ENCODE measurements around the gene CSAD.
"Not testable (repeated sequence)": the region's sequence is repeated elsewhere in the genome, so short reads cannot be mapped to it uniquely, and the experiment has no call there.

The CSAD gene

DNA sequence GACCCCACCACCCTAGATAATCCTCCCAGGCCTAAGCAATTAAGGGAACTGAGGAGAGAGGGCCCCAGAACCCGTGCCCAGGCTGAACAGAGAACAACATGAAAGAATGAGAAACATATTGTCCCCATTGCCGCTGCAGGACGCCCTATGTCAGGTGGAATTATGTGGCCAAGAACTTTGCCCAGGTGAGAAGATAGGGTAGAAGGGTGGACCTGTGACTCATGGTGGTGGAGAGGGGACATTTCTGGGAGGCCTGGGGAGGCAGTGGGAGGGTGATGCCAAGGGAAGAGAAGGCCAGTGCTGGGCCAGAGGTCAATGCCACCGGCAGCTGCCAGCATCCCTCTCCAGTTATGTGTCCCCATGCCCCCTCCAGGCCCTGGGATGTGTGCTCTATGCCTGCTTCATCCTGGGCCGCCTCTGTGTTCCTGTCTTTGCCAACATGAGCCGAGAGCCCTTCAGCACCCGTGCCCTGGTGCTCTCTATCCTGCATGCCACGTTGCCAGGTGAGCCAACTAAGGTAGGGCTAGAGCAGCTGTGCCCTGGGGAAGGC is 61.9 kb downstream of the CSAD start:
- no peaks in the 10 kb centered on the region for H3K79me2 ChIP-seq (ENCODE audit: control insufficient read depth, insufficient read depth, low read length, unreplicated experiment)
- no peak overlapping the region for H2AFZ ChIP-seq (ENCODE audit: low read length, unreplicated experiment)
- no peak overlapping the region for H3K27ac ChIP-seq (ENCODE audit: low read depth, low read length)
- H3K36me3 ChIP-seq (ENCODE audit: insufficient read depth, low read length), result no peaks in the 10 kb centered on the region
- H3K4me1 ChIP-seq (ENCODE audit: control insufficient read depth, insufficient read depth, low read length, unreplicated experiment), result no peaks in the 10 kb centered on the region
- no peaks in the 10 kb centered on the region for H3K27me3 ChIP-seq (ENCODE audit: insufficient read depth, low read length)
- no peak overlapping the region for H3K4me3 ChIP-seq (ENCODE audit: low read depth, low read length)

DNA sequence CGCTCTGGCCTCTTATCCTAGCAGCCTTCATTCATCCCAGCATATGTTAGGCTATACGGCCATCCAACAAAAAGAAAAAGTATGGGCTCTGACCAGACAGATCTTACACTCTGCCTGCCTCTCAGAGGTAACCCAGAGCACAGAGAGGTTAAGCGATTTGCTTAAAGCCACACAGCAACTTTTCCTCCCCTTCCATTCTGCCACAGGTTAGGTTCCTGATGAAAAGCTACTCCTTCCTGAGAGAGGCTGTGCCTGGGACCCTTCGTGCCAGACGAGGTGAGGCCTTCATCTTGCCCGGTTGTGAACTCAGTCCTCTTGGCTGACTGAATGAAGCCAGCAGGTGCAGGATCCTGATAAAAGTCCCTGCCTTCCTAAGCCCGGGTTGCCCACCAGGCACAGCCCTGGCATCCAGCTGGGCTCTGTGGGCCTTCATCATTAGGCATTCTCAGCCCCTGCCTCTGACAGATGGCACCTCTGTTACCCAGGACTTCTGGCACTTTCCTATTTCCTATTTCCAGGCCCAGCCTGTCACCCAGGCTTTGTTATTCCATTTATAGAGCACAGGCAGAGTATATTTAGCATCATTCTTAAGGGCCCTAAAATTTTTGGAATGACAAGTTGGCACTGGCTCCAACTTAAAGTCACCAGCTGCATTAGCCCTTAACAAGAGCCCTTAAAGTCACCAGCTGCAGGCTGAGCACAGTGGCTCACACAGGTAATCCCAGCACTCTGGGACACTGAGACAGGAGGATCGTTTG is 64.7 kb downstream of the CSAD start:
- Histone ChIP-seq H3K4me3 (ENCODE audit: low read depth, low read length) (no peak overlapping the region), H3K36me3 (ENCODE audit: insufficient read depth, low read length) (no peaks in the 10 kb centered on the region), H3K27me3 (ENCODE audit: insufficient read depth, low read length) (no peaks in the 10 kb centered on the region), H3K4me1 (ENCODE audit: control insufficient read depth, insufficient read depth, low read length, unreplicated experiment) (no peaks in the 10 kb centered on the region), H3K79me2 (ENCODE audit: control insufficient read depth, insufficient read depth, low read length, unreplicated experiment) (no peaks in the 10 kb centered on the region), H2AFZ (ENCODE audit: low read length, unreplicated experiment) (no peak overlapping the region), H3K27ac (ENCODE audit: low read depth, low read length) (no peak overlapping the region)

DNA sequence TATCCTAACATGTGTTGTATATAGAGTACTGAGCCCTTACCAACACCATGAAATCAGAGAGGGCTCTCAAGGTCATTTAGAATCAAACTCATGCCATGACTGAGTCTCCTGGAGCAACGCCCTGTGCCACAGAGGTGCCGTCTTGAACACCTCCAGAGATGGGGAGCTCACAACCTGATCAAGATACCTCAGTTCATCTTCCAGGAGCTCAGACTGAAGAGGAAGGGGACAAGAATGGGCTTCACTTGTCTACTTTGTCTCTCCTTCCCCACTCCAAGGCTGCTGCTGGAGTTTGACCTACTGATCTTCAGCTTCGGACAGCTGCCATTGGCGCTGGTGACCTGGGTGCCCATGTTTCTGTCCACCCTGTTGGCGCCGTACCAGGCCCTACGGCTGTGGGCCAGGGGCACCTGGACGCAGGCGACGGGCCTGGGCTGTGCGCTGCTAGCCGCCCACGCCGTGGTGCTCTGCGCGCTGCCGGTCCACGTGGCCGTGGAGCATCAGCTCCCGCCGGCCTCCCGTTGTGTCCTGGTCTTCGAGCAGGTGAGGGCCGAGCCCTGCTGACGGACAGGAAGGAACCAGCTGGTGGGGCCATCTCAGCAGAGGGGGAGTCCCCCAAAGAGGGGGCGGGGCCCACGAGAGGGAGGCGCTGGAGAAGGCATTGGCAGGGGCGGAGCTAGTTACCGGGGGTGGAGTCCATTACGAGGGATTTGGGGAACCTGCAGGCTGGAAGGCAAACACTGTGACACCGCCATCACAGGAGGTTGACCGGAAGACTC is 65.4 kb downstream of the CSAD start:
- H2AFZ ChIP-seq (ENCODE audit: low read length, unreplicated experiment), result no peak overlapping the region
- no peaks in the 10 kb centered on the region for H3K27me3 ChIP-seq (ENCODE audit: insufficient read depth, low read length)
- no peak overlapping the region for H3K4me3 ChIP-seq (ENCODE audit: low read depth, low read length)
- no peaks in the 10 kb centered on the region for H3K36me3 ChIP-seq (ENCODE audit: insufficient read depth, low read length)
- H3K79me2 ChIP-seq (ENCODE audit: control insufficient read depth, insufficient read depth, low read length, unreplicated experiment), result no peaks in the 10 kb centered on the region
- no peaks in the 10 kb centered on the region for H3K4me1 ChIP-seq (ENCODE audit: control insufficient read depth, insufficient read depth, low read length, unreplicated experiment)
- no peak overlapping the region for H3K27ac ChIP-seq (ENCODE audit: low read depth, low read length)

DNA sequence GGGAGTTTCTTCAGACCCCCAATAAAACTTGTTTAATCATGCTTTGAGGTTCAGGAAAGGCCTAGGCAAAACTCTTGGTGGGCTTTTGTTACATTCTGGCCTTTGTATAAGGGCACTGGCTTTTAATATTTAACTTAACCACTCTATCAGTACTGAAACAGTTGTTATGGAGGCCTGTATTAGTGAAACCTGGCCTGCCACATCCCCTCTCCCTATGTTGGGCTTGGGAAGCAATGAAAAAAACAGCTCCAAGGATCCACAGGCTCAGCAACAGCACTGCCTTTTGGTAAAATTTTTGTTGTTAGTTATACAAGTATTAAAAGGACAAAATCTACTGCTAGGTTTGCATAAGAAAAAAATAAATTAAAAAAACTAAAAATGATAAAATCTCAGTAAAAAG is 66.8 kb downstream of the CSAD start:
- Histone ChIP-seq H3K27ac (ENCODE audit: low read depth, low read length) (no peak overlapping the region), H3K27me3 (ENCODE audit: insufficient read depth, low read length) (no peaks in the 10 kb centered on the region), H2AFZ (ENCODE audit: low read length, unreplicated experiment) (no peak overlapping the region), H3K4me3 (ENCODE audit: low read depth, low read length) (no peak overlapping the region), H3K79me2 (ENCODE audit: control insufficient read depth, insufficient read depth, low read length, unreplicated experiment) (no peaks in the 10 kb centered on the region), H3K36me3 (ENCODE audit: insufficient read depth, low read length) (no peaks in the 10 kb centered on the region), H3K4me1 (ENCODE audit: control insufficient read depth, insufficient read depth, low read length, unreplicated experiment) (no peaks in the 10 kb centered on the region)

DNA sequence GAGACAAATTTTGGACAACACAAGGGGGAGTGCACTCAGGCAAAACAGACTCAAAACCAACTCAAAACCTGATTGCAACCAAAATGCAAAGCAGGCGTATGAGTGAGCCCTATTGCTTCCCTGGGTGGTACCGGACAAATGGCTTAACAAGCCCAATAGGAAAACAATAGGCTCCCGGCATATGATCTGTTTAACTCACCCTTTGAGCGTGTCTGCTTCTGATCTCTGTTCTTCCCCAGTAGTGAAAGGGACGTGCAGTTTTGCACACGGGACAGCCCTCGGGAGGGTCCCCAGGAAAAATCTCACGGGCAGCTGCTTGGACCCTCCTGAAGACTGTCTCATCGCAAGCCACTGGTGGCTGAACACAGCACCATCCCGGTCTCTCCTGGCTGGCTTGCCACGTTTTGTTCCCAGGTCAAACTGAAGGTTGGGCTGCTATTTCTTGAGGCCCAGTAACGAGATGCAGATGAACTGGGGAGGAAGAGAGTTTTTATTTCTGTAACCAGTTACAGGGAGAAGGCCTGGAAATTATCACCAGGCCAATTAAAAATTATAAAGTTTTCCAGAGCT is 67.5 kb downstream of the CSAD start:
- H3K4me3 ChIP-seq (ENCODE audit: low read depth, low read length), result no peak overlapping the region

DNA sequence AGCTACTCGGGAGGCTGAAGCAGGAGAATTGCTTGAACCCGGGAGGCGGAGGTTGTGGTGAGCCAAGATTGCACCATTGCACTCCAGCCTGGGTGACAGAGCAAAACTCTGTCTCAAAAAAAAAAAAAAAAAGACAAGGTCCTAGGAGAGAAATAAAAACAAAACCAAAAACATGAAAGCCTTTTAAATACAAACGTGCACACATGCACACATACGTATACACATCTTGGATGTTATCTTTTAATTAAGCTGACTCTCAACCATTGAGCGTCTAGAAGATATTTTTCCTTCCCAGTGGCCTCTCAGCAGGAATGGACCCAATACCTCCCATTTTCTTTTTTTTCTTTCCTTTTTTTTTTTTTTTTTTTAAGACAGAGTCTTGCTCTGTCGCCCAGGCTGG is 68.3 kb downstream of the CSAD start:
- H3K36me3 ChIP-seq (ENCODE audit: insufficient read depth, low read length); H3K4me1 ChIP-seq (ENCODE audit: control insufficient read depth, insufficient read depth, low read length, unreplicated experiment); H3K27me3 ChIP-seq (ENCODE audit: insufficient read depth, low read length); H3K79me2 ChIP-seq (ENCODE audit: control insufficient read depth, insufficient read depth, low read length, unreplicated experiment); H2AFZ ChIP-seq (ENCODE audit: low read length, unreplicated experiment); H3K4me3 ChIP-seq (ENCODE audit: low read depth, low read length); H3K27ac ChIP-seq (ENCODE audit: low read depth, low read length): not testable (repeated sequence)

More for the DNA sequence above, 67.5 kb downstream of the CSAD start:
- Histone ChIP-seq H3K79me2 (ENCODE audit: control insufficient read depth, insufficient read depth, low read length, unreplicated experiment) (no peaks in the 10 kb centered on the region), H2AFZ (ENCODE audit: low read length, unreplicated experiment) (no peak overlapping the region), H3K27me3 (ENCODE audit: insufficient read depth, low read length) (no peaks in the 10 kb centered on the region), H3K4me1 (ENCODE audit: control insufficient read depth, insufficient read depth, low read length, unreplicated experiment) (no peaks in the 10 kb centered on the region), H3K27ac (ENCODE audit: low read depth, low read length) (no peak overlapping the region), H3K36me3 (ENCODE audit: insufficient read depth, low read length) (no peaks in the 10 kb centered on the region)

Data from ACC112 (cell line).